OCI-LY3 (cell line): ENCODE measurements around the gene ARMC9.

ENCODE experiments used
- H2AFZ ChIP-seq: fragments of 200-600, 300-600 bp; shearing (Covaris generic); 2 replicates; pipeline ENCODE4 v1.6.0; 2014; ENCODE audit warnings: antibody characterized with exemption, low read depth, low read length
- H3K27ac ChIP-seq: fragments of 200-600, 300-600 bp; sonication (generic); 2 replicates; pipeline ENCODE4 v1.5.1; 2014; ENCODE audit warnings: mild to moderate bottlenecking, low read length, moderate library complexity, mixed read lengths
- H3K27me3 ChIP-seq: fragments of 200-600, 300-600 bp; sonication (generic); 2 replicates; pipeline ENCODE4 v1.6.1; 2014; ENCODE audit warnings: low read depth, low read length, mixed read lengths
- H3K36me3 ChIP-seq: fragments of 200-600, 300-600 bp; sonication (generic); replicated peaks from 2 replicates; pipeline ENCODE3; 2014; ENCODE audit warnings: low read depth, low read length, mixed read lengths
- H3K4me1 ChIP-seq: fragments of 300-600, 200-600 bp; sonication (generic); 2 replicates; pipeline ENCODE4 v1.6.1; 2014; ENCODE audit warnings: low read length, mixed read lengths
- H3K4me2 ChIP-seq: fragments of 200-600, 300-600 bp; sonication (generic); 2 replicates; pipeline ENCODE4 v1.6.1; 2014; ENCODE audit warnings: low read length, mixed read lengths
- H3K4me3 ChIP-seq: fragments of 300-600, 200-600 bp; sonication (generic); 2 replicates; pipeline ENCODE4 v1.5.1; 2014; ENCODE audit warnings: antibody characterized with exemption, mild to moderate bottlenecking, low read length, moderate library complexity
- H3K79me2 ChIP-seq: fragments of 300-600, 200-600 bp; shearing (Covaris generic); 2 replicates; pipeline ENCODE4 v1.6.1; 2014; ENCODE audit warnings: mild to moderate bottlenecking, low read length, mixed read lengths
- H3K9ac ChIP-seq: fragments of 300-600, 200-600 bp; shearing (Covaris generic); 2 replicates; pipeline ENCODE4 v1.6.0; 2014; ENCODE audit warnings: mild to moderate bottlenecking, low read length, moderate library complexity
- H3K9me3 ChIP-seq: fragments of 200-600, 300-600 bp; shearing (Covaris generic); 2 replicates; pipeline ENCODE4 v1.6.1; 2014; ENCODE audit warnings: low read length, mixed read lengths; ENCODE audit not compliant: insufficient read depth
- H4K20me1 ChIP-seq: fragments of 200-600, 300-600 bp; sonication (generic); 2 replicates; pipeline ENCODE4 v1.6.1; 2016; ENCODE audit warnings: low read length, mixed read lengths; ENCODE audit not compliant: insufficient read depth
- CTCF ChIP-seq: fragments of 200-600, 300-600 bp; sonication (generic); IDR thresholded peaks from 2 replicates; pipeline ENCODE4 v1.5.1; 2014; ENCODE audit warnings: antibody characterized with exemption, low read length, low read depth
- EZH2phosphoT487 ChIP-seq: fragments of 200-600 bp; shearing (Covaris generic); IDR thresholded peaks from 2 replicates; pipeline ENCODE4 v1.6.1; 2018; ENCODE audit warnings: antibody characterized with exemption, mixed run types, low read depth

Gene ARMC9

GRCh38 chr2:231278868-231279267 lies 80.4 kb downstream of the ARMC9 start:
- no peak overlapping the region for H3K4me3 ChIP-seq
- H2AFZ ChIP-seq = no peak overlapping the region
- TF ChIP-seq CTCF (no peak), EZH2phosphoT487 (no peak)
- no peaks in the 10 kb centered on the region for H4K20me1 ChIP-seq
- H3K4me2 ChIP-seq = no peak overlapping the region
- H3K79me2 ChIP-seq = no peaks in the 10 kb centered on the region
- no peak overlapping the region for H3K9ac ChIP-seq
- H3K4me1 ChIP-seq = no peaks in the 10 kb centered on the region
- no peak overlapping the region for H3K27ac ChIP-seq
- H3K36me3 ChIP-seq = no peaks in the 10 kb centered on the region
- H3K9me3 ChIP-seq = no peaks in the 10 kb centered on the region
- no peaks in the 10 kb centered on the region for H3K27me3 ChIP-seq

GRCh38 chr2:231280846-231281245 lies 82.4 kb downstream of the ARMC9 start:
- Histone ChIP-seq H3K9ac (no peak overlapping the region), H2AFZ (no peak overlapping the region), H3K27me3 (no peaks in the 10 kb centered on the region), H3K36me3 (no peaks in the 10 kb centered on the region), H3K27ac (no peak overlapping the region), H3K4me1 (no peaks in the 10 kb centered on the region), H3K9me3 (no peaks in the 10 kb centered on the region), H3K4me3 (no peak overlapping the region), H4K20me1 (no peaks in the 10 kb centered on the region), H3K79me2 (no peaks in the 10 kb centered on the region), H3K4me2 (no peak overlapping the region)
- TF ChIP-seq CTCF (no peak), EZH2phosphoT487 (no peak)

GRCh38 chr2:231284296-231284695 lies 85.9 kb downstream of the ARMC9 start:
- Histone ChIP-seq H2AFZ (no peak overlapping the region), H3K27ac (no peak overlapping the region), H4K20me1 (no peaks in the 10 kb centered on the region), H3K79me2 (no peaks in the 10 kb centered on the region), H3K36me3 (no peaks in the 10 kb centered on the region), H3K27me3 (no peaks in the 10 kb centered on the region), H3K9me3 (no peaks in the 10 kb centered on the region), H3K4me3 (no peak overlapping the region), H3K4me1 (no peaks in the 10 kb centered on the region), H3K9ac (no peak overlapping the region), H3K4me2 (no peak overlapping the region)
- TF ChIP-seq CTCF (no peak), EZH2phosphoT487 (no peak)

- H3K4me2 ChIP-seq = no peak overlapping the region
- H3K36me3 ChIP-seq = no peaks in the 10 kb centered on the region
- TF ChIP-seq CTCF = no peak
- TF ChIP-seq EZH2phosphoT487 = no peak
- H2AFZ ChIP-seq = no peak overlapping the region
- no peaks in the 10 kb centered on the region for H3K9me3 ChIP-seq
- no peaks in the 10 kb centered on the region for H3K79me2 ChIP-seq
- no peaks in the 10 kb centered on the region for H4K20me1 ChIP-seq
- H3K27me3 ChIP-seq = no peaks in the 10 kb centered on the region
- no peak overlapping the region for H3K4me3 ChIP-seq
- no peak overlapping the region for H3K27ac ChIP-seq
- no peak overlapping the region for H3K9ac ChIP-seq
- H3K4me1 ChIP-seq = no peaks in the 10 kb centered on the region
These were observed 88.5 kb downstream of the ARMC9 start for GRCh38 chr2:231286964-231287363.
